GM19397 (cell line): Measurements from ENCODE around the gene C12orf60.
A peak's percentile ranks its signal among the peaks of the same experiment; 100 is the strongest.
"Not testable (repeated sequence)": the region's sequence is repeated elsewhere in the genome, so short reads cannot be mapped to it uniquely, and the experiment has no call there.

ENCODE experiments used
- ATAC-seq: cut with Tn5 transposase; IDR thresholded peaks from one replicate; pipeline ENCODE4 v1.9.1; 2021; ENCODE audit warnings: mild to moderate bottlenecking, moderate library complexity; ENCODE audit not compliant: unreplicated experiment

The C12orf60 gene

GRCh38 chr12:14803011-14803829, at the start of gene C12orf60, which contains the start of gene WBP11:
C12orf60 (plus strand) TSS chr12:14803670; CDS start chr12:14822936, 19,266 bp downstream.
WBP11 (minus strand) TSS chr12:14803478; CDS start chr12:14801383, 2,095 bp downstream.
- peak; percentile 99 for ATAC-seq

- no peak for ATAC-seq
Measured at GRCh38 chr12:14756334-14757143, 46.9 kb upstream of the C12orf60 start.

- not testable (repeated sequence) for ATAC-seq
Measured at GRCh38 chr12:14759711-14760280, 43.7 kb upstream of the C12orf60 start.

GRCh38 chr12:14765398-14765797, 38.1 kb upstream of the C12orf60 start:
- no peak for ATAC-seq

- not testable (repeated sequence) for ATAC-seq
Measured at GRCh38 chr12:14766020-14766419, 37.5 kb upstream of the C12orf60 start.

GRCh38 chr12:14766649-14767215, 36.7 kb upstream of the C12orf60 start:
- ATAC-seq, result no peak

GRCh38 chr12:14767617-14768016, 35.9 kb upstream of the C12orf60 start:
- no peak for ATAC-seq

GRCh38 chr12:14768823-14769405, 34.6 kb upstream of the C12orf60 start:
- no peak for ATAC-seq

GRCh38 chr12:14769466-14769968, 34.0 kb upstream of the C12orf60 start:
- no peak for ATAC-seq

GRCh38 chr12:14769969-14770495, 33.4 kb upstream of the C12orf60 start:
- ATAC-seq, result peak; percentile 37

GRCh38 chr12:14770496-14771461, 32.7 kb upstream of the C12orf60 start:
- ATAC-seq, result peak; percentile 16

- no peak for ATAC-seq
Measured at GRCh38 chr12:14771651-14772137, 31.8 kb upstream of the C12orf60 start.

GRCh38 chr12:14772946-14773345, 30.5 kb upstream of the C12orf60 start:
- no peak for ATAC-seq

GRCh38 chr12:14773685-14774073, 29.8 kb upstream of the C12orf60 start:
- peak; percentile 18 for ATAC-seq

- peak; percentile 58 for ATAC-seq
Measured at GRCh38 chr12:14774074-14774905, 29.2 kb upstream of the C12orf60 start.

- ATAC-seq, result no peak
Measured at GRCh38 chr12:14774906-14775635, 28.4 kb upstream of the C12orf60 start.

GRCh38 chr12:14775636-14775980, 27.9 kb upstream of the C12orf60 start:
- ATAC-seq, result no peak
